Measurements from ENCODE around the gene FAR1.
"Not testable (repeated sequence)": the region's sequence is repeated elsewhere in the genome, so short reads cannot be mapped to it uniquely, and the experiment has no call there.

FAR1 gene

DNA sequence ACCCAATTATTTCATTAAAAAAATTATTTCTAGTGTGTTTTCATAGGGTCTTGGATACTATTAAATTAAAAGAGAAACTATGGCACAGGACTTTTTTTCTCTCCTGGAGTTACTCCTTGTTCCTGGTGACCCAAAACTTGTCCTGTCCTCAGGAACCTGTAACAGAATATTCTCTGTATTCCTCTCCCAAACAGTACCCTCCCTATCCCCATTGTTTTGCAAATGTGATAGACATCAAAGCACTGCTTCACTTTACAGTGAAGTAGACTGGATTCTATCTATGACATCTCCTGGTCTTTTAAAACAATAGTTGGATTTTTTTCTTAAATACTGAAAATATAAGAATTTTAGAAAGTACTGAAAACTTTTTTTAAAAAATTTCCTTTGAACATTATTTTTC is 37.2 kb downstream of the FAR1 start:
- DNase-seq (ENCODE audit: low spot score): no peak

DNA sequence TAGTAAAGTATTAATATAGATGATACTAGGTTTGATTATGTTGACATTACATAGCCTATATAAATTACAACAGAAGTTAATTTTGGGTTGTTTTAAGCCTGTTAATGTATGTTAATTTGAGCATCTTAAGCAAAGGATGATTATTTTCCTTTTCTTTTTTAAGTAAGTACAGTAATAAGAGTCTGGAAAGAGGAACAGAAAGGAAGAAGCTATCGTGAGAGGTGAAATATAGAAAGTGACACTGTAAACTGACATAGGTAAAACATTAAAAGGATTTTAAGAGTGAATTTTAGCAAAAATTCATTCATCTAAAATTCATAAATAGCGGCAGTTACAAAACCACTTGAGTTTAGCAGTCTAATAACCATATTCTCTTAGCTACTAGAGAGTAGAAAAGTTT is 45.5 kb downstream of the FAR1 start:
- no peak for DNase-seq (ENCODE audit: low spot score)

DNA sequence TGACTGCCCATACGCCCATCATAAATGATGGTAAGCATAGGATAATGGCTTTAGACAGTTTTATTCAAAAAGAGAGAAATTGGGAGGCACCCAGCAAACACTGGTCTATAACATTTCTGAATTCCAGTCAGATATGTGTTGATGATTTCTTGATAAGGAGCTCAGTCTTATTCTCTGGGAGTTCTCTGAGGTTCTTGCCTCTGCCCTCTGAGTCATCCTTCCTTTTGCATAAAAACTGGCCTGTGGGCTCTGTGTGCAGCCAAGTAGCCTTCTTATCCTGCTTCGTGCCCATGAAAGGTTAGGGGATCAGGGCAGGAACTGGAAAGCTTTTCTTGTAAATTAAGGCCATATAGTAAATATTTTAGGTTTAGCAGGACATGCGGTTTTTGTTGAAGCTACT is 48.9 kb downstream of the FAR1 start:
- no peak for DNase-seq (ENCODE audit: low spot score)

DNA sequence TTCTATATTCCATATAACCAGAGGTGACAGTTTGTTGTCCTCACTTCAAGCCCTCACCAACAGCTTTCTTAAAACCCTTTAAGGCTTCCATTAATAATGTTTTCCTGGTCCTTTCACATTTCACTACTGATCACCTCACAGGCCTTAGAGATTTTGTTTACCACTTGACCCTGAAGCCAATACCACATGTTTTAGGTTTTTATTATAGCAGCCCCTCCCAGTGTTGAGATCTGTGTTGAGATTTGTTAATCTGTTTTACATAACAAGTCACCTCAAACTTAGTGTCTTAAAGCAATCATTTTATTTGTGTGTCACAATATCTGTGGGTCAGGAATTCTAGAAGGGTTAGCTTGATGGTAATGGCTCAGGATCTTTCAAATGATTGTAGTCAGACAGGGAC is 49.9 kb downstream of the FAR1 start:
- DNase-seq (ENCODE audit: low spot score): no peak

DNA sequence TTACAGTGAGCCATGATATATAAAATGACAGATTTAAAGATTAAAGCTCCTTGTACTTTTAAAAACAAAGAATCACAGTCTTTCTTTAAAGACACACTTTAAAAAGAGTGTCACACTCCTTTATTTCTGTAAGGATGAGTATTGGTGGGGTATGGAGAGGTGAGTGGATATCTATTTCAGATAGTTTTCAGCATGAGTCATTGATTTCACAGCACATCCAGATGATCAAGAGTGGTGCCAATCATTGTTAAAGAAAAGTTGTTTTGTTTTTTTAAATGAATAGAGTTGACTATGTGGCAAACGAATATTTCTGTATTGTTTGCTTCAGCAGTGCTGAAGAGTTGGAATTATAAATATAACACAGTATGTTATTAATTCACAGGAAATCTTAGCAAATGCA is 52.5 kb downstream of the FAR1 start:
- no peak for DNase-seq (ENCODE audit: low spot score)

DNA sequence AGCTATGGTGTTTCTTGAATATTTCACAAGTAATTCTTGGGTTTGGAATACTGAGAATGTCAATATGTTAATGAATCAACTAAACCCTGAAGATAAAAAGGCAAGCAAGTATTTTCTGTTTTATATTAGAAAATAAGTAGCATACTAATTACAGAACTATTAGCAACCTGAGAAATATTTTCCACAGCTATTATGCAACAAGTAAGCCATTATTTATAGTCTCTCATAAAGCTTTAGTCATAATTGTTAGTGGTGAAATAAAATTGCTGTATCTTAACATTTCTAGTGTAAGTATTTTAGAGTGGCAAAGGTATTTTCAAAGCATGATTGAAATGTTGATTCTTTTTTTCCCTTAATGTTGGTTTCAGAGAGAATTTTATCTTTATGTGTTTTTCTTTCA is 53.3 kb downstream of the FAR1 start:
- DNase-seq (ENCODE audit: low spot score): no peak

DNA sequence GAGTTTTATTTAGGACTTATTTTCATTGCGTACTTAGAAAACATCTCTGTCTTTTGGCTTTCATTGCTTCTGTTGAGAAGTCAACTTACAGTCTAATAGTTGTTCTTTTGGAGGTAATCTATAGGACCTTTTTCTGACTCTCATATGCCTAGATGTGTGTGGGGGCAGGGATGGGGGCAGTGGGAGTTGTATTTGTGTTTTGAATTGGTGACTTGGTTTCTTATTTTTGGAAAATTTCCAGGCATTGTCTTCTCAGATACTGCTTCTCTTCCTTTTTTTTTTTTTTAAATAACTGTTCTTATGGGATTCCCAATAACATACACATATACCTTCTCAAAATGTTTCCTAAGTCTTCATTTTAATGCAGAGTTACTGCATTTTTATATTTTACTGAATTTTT is 58.0 kb downstream of the FAR1 start:
- DNase-seq (ENCODE audit: low spot score): no peak

DNA sequence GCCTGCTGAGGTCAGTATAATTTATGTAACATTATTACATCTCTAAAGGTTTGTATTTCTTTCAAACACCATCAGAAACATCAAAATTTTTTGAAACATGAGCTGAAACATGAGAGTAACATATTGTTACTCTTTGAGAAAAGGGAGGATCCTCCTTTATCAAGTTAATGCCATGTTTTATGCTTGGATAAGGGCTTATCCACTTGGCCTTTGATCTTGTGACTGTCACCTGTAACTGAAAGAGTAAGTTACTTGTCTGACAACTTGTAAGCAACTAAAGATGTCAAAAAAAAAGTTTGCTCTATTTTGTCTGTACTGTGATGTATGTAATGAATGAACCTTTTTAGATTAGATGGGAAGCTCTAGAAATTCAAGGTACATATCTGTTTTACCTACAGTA is 59.6 kb downstream of the FAR1 start:
- no peak for DNase-seq (ENCODE audit: low spot score)

DNA sequence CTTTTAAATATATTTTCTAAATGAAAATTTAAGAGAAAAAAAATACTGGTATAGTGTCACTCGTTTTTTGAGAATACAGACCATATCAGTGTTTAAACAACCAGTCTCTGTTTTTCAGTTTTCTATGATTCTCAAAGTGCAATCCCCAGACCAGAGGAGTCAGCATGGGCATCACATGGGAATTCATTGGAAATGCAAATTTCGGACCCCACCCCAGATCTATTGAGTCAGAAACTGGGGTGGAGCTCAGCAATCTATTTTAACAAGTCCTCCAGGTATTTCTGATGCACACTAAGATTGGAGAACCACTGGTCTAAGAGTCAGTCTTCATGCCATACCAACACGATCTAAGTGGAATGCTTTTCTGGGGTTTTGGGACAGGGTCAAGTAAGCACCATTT is 66.1 kb downstream of the FAR1 start:
- DNase-seq (ENCODE audit: low spot score): no peak

DNA sequence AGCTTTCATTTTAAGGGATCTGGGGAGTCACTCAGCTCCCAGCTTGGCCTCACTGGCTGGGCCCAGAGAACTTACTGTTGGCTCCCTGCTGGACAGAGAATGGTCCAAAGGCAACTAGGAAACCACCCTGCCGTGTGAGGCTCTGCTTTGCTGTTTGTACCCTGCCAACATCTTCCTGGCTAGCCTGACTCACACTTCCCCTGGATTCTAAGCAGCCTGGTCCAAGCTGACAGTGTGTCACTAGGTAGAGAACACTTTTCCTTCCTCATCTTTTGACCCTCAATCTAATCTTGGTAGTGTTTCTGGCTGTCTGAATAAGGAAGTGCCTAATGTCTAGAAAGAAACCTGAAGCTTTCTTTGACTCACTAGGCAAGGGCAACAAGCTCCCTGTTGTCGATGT is 76.7 kb downstream of the FAR1 start:
- no peak for DNase-seq (ENCODE audit: low spot score)

DNA sequence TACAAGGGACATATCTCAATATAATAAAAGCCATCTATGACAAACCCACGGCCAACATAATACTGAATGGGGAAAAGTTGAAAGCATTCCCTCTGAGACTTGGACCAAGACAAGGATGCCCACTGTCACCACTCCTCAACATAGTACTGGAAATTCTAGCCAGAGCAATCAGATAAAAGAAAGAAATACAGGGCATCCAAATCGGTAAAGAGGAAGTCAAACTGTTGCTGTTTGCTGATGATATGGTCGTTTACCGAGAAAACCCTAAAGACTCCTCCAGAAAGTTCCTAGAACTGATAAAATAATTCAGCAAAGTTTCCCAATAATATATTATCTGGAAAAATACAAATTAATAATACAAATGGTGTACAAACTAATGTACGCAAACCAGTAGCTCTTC is 84.8 kb downstream of the FAR1 start:
- not testable (repeated sequence) for DNase-seq (ENCODE audit: low spot score)

DNA sequence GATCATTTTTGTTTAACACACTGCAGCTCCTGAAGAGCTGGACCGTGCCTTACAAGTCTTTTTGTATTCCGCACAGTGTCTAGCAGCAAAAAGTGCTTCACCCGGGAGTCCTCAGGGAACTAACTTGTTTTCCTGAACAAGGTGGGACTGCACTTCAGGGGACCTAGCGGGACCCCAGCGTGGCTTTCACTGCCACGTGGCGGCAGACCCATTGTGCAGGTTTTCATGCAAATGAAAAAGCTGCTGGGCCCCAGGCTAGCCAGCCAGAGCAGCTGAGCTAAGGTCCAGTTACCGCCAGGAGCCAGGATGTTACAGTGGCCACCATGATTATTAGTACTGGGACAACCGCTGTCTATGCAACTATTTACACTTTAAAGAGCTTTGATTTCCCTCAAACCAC is 90.6 kb downstream of the FAR1 start:
- no peak for DNase-seq (ENCODE audit: low spot score)

DNA sequence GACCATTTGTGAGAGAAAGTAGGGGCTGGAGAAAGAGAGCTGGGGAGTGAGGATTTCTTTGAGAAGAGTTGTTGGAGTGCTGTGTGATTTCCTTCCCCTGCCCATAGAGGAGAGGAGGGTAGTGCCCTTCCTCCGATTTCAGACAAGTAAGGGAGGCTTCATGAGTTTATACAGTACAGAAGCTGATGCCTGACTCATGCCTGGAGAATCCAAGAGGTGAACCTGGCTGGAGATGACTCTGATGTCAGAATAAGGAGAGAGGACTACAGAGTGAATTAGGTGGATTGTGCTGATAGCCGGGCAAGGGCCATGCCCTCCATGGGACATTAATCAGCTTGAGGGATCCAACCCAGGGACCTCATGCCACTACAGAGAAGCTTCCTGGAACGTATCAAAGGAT is 91.6 kb downstream of the FAR1 start:
- DNase-seq (ENCODE audit: low spot score): no peak

DNA sequence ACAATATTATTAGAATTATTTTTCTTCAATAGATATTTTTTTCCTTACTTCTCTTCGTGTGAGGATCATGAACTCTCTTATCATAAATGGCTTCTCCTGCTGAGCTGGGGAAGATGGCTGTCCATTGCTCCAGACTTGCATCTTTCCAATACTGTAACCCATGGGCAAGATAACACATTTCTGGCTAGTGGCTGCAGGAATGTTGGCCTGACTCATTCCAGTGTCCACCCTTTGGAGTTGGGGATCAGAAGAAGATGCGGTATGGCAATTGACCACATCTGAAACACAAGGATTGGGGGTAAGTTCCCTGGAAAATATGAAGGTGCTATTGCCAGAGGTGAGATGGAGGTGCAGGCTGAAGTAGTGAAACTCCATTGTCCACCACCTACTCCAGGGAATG is 92.8 kb downstream of the FAR1 start:
- DNase-seq (ENCODE audit: low spot score): no peak

DNA sequence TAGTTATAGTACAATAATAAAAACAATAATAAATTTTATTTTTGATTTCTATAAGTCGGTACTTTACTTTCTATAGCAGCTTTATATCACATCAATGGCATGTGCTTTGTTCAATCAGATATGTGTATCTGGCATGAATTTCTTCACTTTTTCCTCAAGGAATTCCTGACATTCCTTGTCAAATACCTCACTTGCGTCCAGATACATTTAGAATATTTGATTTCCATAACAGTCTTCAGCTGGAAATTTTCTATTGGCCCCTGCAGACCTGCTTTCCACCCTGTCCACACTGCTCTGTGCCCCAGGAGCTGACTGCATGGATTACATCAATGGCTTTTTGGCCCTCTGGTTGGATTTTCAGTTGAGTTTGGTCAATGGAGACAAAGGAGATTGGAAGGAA is 93.2 kb downstream of the FAR1 start:
- DNase-seq (ENCODE audit: low spot score): no peak

DNA sequence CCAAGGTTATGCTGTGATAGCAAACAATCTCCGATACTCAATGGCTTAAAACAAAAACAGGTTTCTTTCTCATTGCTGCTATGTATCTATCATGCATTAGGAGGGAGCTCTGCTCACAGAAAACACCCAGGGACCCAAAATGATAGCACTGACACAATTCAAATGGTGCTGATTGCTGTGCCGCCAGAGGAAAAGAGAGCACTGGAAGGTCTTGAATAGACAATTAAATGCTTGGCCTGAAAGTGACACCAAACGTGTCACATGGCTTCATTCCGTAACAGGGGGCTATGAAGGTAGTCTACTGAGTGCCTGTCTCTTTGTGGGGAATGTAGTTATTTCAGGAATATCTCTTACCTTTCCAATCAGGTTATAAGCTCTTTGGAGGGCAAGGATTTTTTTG is 94.2 kb downstream of the FAR1 start:
- DNase-seq (ENCODE audit: low spot score): no peak

DNA sequence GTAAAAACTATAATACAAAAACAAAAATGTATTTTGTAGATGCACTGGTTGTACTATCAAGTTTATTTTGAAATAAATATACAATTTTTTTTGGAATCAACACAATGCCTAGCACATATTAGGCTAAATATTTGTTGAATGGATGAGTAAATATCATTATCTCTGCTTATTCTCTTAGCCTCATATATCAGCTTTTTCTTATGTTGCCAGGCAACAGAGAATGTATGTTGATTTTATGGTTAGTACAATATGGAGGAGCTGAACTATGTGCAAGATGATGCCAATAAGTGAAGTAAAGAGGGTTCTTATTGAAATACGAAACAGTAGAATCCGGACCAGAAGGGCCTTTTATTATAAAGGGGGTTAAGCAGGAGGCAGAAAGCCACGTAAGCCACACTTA is 94.9 kb downstream of the FAR1 start:
- DNase-seq (ENCODE audit: low spot score): no peak

DNA sequence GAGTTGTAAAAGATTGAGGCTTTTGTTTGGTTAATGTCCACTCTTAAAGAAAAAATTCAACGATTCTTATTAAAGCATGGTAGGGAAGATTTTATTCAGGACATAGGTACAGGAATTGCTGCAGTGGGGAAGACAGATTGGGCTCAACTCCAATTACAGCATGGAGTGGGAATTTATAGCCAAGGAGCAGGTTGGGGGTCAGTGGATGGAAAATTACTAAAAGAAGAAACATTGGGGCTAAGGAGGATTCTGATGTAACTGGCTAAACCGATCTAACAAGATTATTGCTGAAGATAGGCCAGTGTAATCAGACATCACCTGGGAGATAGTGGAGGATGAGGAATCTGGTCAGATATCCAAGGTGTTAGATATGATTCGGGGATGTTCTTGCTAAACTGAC is 97.4 kb downstream of the FAR1 start:
- no peak for DNase-seq (ENCODE audit: low spot score)

DNA sequence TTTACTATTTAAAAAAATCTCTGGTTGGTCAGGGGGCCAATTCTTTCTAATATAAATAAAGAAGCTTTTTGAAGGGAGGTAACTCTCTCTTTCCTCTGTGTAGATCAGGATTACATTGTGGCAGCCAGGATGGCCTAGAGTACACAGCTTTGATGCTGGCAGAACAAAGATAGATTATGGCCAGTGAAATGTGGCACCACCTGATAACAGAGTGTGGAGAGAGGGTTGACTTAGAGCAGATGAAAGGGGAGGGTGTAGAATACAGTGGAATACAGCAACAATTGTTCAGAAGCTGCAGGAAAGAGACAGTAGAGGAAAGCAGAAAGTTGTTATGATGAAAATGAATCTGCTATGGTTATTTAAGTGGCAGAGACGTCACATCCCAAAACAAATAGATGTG is 99.0 kb downstream of the FAR1 start:
- DNase-seq (ENCODE audit: low spot score): no peak

DNA sequence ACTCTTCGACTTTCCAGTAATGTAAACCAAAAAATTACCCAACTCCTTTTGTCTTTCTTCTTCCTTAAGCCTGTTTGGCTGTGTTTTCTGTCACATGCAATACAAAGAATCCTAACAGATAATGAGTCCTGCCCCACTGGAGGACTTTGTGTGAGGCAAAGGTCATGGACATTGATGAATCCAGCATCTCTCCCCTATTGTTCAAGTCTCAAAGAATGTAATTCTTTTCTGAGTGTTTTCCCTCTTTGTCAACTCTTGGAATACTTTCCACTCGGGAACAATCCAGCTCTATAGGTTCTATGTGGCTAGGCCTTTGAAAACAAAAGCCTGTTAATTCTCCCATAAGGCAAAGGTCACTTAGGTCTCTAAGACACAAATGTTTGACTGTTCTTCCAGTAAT is 100.7 kb downstream of the FAR1 start:
- no peak for DNase-seq (ENCODE audit: low spot score)

DNA sequence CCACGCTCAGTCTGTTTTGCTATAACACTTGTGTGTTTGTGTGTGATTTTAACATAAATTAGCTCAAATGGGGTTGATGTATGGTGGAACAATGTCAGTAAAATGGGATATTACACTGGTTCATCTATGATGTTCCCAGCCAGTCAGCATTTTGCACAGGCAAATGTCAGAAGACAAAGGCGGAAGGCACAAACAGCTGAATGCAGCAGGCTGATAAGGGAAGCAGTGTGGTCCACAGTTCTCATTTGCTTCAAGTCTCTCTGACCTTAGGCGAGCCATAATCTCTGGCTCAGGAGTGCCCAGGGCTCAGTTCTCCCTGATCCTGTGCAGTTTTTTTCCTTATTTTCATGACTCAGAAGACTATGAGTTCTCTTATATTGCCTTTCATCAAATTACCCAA is 102.7 kb downstream of the FAR1 start:
- no peak for DNase-seq (ENCODE audit: low spot score)

DNA sequence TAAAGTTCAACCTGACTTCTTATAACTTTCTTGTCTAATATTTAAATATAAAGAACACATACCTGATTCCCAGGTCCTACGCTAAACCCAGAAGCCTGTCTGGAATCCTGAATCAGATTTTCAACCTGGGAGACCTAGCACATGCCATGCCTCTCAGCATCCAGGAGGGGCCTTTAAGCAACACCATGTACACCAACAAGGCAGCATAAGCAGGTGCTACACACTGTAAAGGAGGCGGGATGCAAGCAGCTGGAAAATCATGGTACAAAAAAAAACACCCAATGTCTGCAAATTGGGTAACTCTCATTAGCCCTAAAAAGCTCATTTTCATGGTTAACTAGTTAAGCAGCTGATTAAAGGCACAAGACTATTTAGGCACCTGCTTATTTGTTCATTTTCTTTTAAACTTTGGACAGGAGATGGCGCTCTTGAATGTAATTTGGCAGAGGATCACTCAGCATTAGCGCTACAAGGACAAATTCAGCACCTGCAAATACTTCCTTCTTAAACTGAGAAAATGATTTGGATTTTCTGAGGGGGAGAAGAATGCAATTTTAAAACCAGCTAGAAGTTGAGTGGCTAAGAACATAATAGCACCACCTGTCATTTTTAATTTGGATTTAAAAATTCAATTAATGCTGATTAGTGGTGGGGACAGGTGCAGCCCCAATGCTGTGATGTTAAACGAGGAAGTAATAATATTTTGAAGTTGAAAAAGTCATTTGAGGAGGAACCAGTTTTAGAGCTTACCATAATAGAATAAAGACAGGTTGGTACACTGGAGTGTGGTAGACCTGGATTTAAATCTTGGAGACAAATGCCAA is 104.0 kb downstream of the FAR1 start:
- no peak for DNase-seq (ENCODE audit: low spot score)

DNA sequence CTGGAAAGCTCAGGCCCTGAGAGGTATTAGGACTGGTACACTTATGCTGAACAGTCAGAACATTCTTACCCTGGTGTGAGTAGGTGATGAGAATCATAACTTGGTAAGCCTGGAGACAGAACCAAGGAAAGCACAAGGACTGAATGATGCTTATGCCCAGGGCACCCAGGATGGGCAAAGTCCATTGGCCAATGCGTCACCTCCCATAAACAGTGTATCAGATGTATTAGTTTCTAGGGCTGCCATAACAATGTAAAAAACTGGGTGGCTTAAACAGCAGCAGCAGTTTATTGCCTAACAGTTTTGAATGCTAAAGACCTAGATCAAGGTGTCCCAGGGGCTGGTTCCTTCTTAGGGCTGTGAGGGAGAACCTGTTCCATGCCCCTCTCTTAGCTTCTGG is 107.0 kb downstream of the FAR1 start:
- no peak for DNase-seq (ENCODE audit: low spot score)

DNA sequence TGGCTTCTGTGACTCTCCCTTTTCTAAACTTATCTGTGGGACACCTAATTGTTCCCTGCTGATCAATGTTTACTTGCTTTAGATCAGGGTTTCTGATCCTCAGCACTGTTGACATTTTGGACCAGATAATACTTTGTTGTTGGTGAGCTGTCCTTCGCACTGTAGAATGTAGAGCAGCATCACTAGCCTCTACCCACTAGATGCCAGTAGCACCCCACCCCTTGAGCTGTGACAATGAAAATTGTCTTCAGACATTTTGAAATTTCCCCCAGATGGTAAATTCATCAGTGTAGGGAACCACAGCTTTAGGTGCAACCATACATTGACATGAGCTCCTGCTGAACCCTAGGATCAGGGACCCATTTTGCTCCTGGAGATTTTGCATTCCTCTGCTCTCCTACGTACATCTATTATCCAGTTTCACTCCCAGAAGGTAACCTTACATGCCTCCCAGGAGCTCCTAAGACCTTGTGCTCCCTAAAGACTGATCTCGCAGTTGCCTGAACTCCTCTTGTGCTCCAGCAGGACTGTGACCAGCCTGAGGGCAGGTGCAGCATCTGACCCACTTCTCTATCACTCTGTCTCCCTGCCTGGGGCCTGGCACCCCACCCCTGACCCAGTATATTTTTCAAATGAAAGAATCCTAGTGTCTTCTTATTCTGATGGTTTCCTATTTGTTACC is 107.8 kb downstream of the FAR1 start:
- DNase-seq (ENCODE audit: low spot score): no peak

Measured in ecto neural progenitor cell (in vitro differentiated cells).